Measurements from ENCODE around the gene PADI6.
"Not testable (repeated sequence)": the region's sequence is repeated elsewhere in the genome, so short reads cannot be mapped to it uniquely, and the experiment has no call there.

DNA sequence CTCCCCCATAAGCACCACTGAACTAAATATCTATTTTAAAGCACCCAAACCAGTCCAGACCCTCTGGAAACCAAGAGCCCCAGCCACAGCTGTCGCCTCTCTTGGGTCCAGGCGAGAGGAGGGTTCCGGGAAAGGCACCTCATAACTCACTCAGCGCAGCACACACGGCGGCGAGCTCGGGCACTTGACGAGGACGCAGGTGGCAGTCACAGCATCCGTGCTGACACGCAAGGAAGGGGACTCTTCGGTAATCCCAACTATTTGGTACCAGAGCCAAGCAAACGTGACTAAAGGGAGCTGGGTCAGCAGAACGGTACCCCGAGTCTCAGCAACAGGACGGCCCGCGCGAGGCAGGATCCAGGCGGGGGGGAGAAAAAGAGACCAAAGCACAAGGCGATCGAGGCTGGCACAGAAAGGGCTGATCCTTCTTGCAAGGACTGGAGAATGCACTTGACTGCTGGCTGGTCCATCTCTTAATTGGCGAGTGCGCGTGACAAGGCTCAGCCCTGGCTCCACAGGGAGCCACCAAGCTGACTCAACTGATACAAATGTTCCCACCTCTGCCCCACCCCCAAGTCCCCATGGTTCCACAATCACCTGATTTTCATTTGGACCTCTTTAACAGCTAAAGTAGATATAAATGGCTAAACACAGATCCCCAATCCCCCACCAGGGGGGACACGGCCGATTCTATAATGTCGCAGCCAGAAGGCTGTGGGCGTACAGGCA lies 36.0 kb downstream of the PADI6 start:
- TF ChIP-seq, protein P1, sequence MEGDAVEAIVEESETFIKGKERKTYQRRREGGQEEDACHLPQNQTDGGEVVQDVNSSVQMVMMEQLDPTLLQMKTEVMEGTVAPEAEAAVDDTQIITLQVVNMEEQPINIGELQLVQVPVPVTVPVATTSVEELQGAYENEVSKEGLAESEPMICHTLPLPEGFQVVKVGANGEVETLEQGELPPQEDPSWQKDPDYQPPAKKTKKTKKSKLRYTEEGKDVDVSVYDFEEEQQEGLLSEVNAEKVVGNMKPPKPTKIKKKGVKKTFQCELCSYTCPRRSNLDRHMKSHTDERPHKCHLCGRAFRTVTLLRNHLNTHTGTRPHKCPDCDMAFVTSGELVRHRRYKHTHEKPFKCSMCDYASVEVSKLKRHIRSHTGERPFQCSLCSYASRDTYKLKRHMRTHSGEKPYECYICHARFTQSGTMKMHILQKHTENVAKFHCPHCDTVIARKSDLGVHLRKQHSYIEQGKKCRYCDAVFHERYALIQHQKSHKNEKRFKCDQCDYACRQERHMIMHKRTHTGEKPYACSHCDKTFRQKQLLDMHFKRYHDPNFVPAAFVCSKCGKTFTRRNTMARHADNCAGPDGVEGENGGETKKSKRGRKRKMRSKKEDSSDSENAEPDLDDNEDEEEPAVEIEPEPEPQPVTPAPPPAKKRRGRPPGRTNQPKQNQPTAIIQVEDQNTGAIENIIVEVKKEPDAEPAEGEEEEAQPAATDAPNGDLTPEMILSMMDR (IDR thresholded peaks at IDR 0.05; ENCODE audit: low read depth, low read length): not testable (repeated sequence)
- not testable (repeated sequence) for TF ChIP-seq POLR2A (IDR thresholded peaks at IDR 0.05; ENCODE audit: extremely low read depth, insufficient read length); MYC (IDR thresholded peaks at IDR 0.05; ENCODE audit: low read depth, low read length)
- TF ChIP-seq, protein P2, sequence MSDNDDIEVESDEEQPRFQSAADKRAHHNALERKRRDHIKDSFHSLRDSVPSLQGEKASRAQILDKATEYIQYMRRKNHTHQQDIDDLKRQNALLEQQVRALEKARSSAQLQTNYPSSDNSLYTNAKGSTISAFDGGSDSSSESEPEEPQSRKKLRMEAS (IDR thresholded peaks at IDR 0.05; ENCODE audit: low read depth, low read length): not testable (repeated sequence)

Measured in NB4 (cell line).